Neural cell (in vitro differentiated cells): Measurements from ENCODE around the gene NKX2-3.

Source experiments
- EP300 ChIP-seq: fragments of 450-650 bp; conservative IDR thresholded peaks from 2 replicates; pipeline ENCODE4 v1.6.1; 2014; ENCODE audit warnings: antibody characterized with exemption, mild to moderate bottlenecking, moderate library complexity; ENCODE audit not compliant: poor library complexity, severe bottlenecking
- EZH2 ChIP-seq: fragments of 200-600, 300-800 bp; shearing (Covaris generic), sonication (generic); IDR thresholded peaks from 2 replicates; pipeline ENCODE4 v1.6.1; 2014; ENCODE audit warnings: antibody characterized with exemption, low read length, borderline replicate concordance, mild to moderate bottlenecking; ENCODE audit not compliant: insufficient read depth, poor library complexity, severe bottlenecking
- MXI1 ChIP-seq: fragments of 450-650 bp; conservative IDR thresholded peaks from 2 replicates; pipeline ENCODE4 v1.6.1; 2014; ENCODE audit warnings: antibody characterized with exemption, mild to moderate bottlenecking; ENCODE audit not compliant: poor library complexity, severe bottlenecking
- POLR2AphosphoS5 ChIP-seq: IDR thresholded peaks from 2 replicates; pipeline ENCODE4 v1.6.1; 2012
- RAD21 ChIP-seq: fragments of 450-650 bp; conservative IDR thresholded peaks from 2 replicates; pipeline ENCODE4 v1.6.1; 2014; ENCODE audit warnings: antibody characterized with exemption, mild to moderate bottlenecking, moderate library complexity
- SMC3 ChIP-seq: fragments of 450-650 bp; conservative IDR thresholded peaks from 2 replicates; pipeline ENCODE4 v1.6.1; 2014; ENCODE audit warnings: antibody characterized with exemption, mild to moderate bottlenecking, moderate library complexity; ENCODE audit not compliant: poor library complexity
- TAF1 ChIP-seq: IDR thresholded peaks from 2 replicates; pipeline ENCODE4 v1.6.1; 2012; ENCODE audit warnings: low read depth
- TF ChIP-seq, protein P1 (sequence below): fragments of 450-650 bp; IDR thresholded peaks from 2 replicates; pipeline ENCODE4 v1.5.1; 2014; ENCODE audit warnings: antibody characterized with exemption, mild to moderate bottlenecking, moderate library complexity; ENCODE audit not compliant: poor library complexity, severe bottlenecking
- TF ChIP-seq, protein P2 (sequence below): IDR thresholded peaks from 2 replicates; pipeline ENCODE4 v1.6.1; 2012; ENCODE audit warnings: borderline replicate concordance

DNA sequence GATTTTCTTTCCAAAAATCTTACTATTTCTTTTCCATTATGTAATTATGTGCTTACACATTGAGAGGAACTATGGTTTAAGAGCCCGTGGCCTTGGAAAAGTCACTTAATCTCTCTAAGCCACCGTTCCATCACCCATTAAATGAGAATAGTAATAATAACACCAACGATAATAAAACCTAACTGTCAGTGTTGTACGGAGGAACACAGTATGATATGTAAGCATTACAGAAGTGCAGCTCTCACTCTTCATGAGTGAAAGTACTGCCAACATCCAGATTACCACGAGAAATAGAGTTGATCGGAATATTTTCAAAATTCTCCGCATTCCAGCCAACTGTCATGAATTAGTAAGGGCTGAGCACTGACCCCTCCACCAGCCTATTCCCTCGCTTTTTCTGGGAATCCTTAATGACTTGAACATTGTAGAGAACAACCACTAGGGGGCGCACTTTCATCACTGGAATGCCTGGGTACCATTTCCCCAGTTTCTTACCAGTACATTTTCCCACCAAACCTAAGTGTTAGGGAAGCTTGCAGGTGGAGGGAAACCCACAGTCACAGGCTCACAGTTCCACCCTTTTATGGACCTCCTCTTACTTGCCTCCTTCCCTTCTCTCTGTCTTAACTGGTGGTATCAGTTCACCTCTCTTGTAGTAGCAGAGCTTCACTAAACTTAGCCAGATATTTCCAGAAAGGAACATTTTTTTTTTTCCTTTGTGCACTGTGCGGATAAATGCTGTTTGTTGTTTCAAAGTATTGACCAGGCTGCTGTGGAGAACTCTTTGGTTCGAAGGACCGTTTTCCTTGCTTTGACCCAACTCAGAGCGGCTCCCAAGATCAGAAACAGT is 27.8 kb downstream of the NKX2-3 start:
- TF ChIP-seq, protein P1, sequence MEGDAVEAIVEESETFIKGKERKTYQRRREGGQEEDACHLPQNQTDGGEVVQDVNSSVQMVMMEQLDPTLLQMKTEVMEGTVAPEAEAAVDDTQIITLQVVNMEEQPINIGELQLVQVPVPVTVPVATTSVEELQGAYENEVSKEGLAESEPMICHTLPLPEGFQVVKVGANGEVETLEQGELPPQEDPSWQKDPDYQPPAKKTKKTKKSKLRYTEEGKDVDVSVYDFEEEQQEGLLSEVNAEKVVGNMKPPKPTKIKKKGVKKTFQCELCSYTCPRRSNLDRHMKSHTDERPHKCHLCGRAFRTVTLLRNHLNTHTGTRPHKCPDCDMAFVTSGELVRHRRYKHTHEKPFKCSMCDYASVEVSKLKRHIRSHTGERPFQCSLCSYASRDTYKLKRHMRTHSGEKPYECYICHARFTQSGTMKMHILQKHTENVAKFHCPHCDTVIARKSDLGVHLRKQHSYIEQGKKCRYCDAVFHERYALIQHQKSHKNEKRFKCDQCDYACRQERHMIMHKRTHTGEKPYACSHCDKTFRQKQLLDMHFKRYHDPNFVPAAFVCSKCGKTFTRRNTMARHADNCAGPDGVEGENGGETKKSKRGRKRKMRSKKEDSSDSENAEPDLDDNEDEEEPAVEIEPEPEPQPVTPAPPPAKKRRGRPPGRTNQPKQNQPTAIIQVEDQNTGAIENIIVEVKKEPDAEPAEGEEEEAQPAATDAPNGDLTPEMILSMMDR: peak; percentile 38
- TF ChIP-seq EP300 (no peak), TAF1 (no peak), RAD21 (no peak), EZH2 (no peak), POLR2AphosphoS5 (no peak), MXI1 (no peak), SMC3 (no peak)
- TF ChIP-seq, protein P2, sequence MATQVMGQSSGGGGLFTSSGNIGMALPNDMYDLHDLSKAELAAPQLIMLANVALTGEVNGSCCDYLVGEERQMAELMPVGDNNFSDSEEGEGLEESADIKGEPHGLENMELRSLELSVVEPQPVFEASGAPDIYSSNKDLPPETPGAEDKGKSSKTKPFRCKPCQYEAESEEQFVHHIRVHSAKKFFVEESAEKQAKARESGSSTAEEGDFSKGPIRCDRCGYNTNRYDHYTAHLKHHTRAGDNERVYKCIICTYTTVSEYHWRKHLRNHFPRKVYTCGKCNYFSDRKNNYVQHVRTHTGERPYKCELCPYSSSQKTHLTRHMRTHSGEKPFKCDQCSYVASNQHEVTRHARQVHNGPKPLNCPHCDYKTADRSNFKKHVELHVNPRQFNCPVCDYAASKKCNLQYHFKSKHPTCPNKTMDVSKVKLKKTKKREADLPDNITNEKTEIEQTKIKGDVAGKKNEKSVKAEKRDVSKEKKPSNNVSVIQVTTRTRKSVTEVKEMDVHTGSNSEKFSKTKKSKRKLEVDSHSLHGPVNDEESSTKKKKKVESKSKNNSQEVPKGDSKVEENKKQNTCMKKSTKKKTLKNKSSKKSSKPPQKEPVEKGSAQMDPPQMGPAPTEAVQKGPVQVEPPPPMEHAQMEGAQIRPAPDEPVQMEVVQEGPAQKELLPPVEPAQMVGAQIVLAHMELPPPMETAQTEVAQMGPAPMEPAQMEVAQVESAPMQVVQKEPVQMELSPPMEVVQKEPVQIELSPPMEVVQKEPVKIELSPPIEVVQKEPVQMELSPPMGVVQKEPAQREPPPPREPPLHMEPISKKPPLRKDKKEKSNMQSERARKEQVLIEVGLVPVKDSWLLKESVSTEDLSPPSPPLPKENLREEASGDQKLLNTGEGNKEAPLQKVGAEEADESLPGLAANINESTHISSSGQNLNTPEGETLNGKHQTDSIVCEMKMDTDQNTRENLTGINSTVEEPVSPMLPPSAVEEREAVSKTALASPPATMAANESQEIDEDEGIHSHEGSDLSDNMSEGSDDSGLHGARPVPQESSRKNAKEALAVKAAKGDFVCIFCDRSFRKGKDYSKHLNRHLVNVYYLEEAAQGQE: no peak
